ENCODE data around the gene KCTD20. TPM values are rescaled to one million over a fixed set of nuclear protein-coding genes. Genes with fewer than 3 reads are reported as not detected.
A peak's percentile ranks its signal among the peaks of the same experiment; 100 is the strongest.

KCTD20 gene
- total and polyA plus RNA-seq, 9 of the 15 experiments (the other 6 are each of a cell fraction or from before 2014, with no cell fraction given) = 28.9 to 160 (median 70.6) TPM

- TF ChIP-seq ETV1 (tag; conservative IDR thresholded peaks at IDR 0.05; ENCODE audit: low read depth) = 0 out of 2 replicates have a peak, but pooled peaks have one; percentile 3
- no peak for TF ChIP-seq BDP1 (IDR thresholded peaks at IDR 0.05; ENCODE audit: insufficient read depth, insufficient read length)
- 0 out of 2 replicates have a peak, but pooled peaks have one; percentile 22 for TF ChIP-seq ZNF384 (IDR thresholded peaks at IDR 0.05; ENCODE audit: low read depth, low read length)
- peak; percentile 89 for TF ChIP-seq CREB3L1 (IDR thresholded peaks at IDR 0.05; ENCODE audit: borderline replicate concordance, low read depth)
- no peak for TF ChIP-seq ZNF586 (CRISPR knock-in tag; conservative IDR thresholded peaks at IDR 0.05)
- 0 out of 2 replicates have a peak, but pooled peaks have one; percentile 69 for TF ChIP-seq NR4A1 (CRISPR knock-in tag; IDR thresholded peaks at IDR 0.05)
- TF ChIP-seq NR4A1 (tag; IDR thresholded peaks at IDR 0.05) = no peak; the same call in none of the 2 replicates
- no peak for TF ChIP-seq SMARCB1 (IDR thresholded peaks at IDR 0.05; ENCODE audit: insufficient read length, low read depth)
- TF ChIP-seq MXI1 (IDR thresholded peaks at IDR 0.05; ENCODE audit: low read depth, low read length) = no peak
- no peak for TF ChIP-seq KAT8 (IDR thresholded peaks at IDR 0.05; ENCODE audit: low read depth)
- peak; percentile 39; the same call in 1 of the 2 replicates for TF ChIP-seq BCOR (IDR thresholded peaks at IDR 0.05)
- no peak for TF ChIP-seq IRF2 (CRISPR knock-in tag; IDR thresholded peaks at IDR 0.05)
- no peak for TF ChIP-seq MIER1 (IDR thresholded peaks at IDR 0.05; ENCODE audit: low read depth)
- no peak for TF ChIP-seq ZKSCAN3 (CRISPR knock-in tag; IDR thresholded peaks at IDR 0.05)
- TF ChIP-seq HLTF (IDR thresholded peaks at IDR 0.05) = no peak
- no peak for TF ChIP-seq ZC3H8 (IDR thresholded peaks at IDR 0.05)
- TF ChIP-seq CBFA2T2 (conservative IDR thresholded peaks at IDR 0.05) = no peak
- 0 out of 2 replicates have a peak, but pooled peaks have one; percentile 52 for TF ChIP-seq ZBTB17 (CRISPR knock-in tag; IDR thresholded peaks at IDR 0.05)
- TF ChIP-seq, protein P1, sequence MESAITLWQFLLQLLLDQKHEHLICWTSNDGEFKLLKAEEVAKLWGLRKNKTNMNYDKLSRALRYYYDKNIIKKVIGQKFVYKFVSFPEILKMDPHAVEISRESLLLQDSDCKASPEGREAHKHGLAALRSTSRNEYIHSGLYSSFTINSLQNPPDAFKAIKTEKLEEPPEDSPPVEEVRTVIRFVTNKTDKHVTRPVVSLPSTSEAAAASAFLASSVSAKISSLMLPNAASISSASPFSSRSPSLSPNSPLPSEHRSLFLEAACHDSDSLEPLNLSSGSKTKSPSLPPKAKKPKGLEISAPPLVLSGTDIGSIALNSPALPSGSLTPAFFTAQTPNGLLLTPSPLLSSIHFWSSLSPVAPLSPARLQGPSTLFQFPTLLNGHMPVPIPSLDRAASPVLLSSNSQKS (CRISPR knock-in tag; IDR thresholded peaks at IDR 0.05) = no peak
- no peak for TF ChIP-seq SRSF9 (IDR thresholded peaks at IDR 0.05; ENCODE audit: borderline replicate concordance, low read depth, low read length)
- peak; percentile 49 for TF ChIP-seq GTF2B (IDR thresholded peaks at IDR 0.05; ENCODE audit: extremely low read depth, insufficient read length)
- TF ChIP-seq GABPB2 (CRISPR knock-in tag; conservative IDR thresholded peaks at IDR 0.05) = no peak
- TF ChIP-seq SMAD4 (CRISPR knock-in tag; conservative IDR thresholded peaks at IDR 0.05) = peak; percentile 97
- TF ChIP-seq, protein P2, sequence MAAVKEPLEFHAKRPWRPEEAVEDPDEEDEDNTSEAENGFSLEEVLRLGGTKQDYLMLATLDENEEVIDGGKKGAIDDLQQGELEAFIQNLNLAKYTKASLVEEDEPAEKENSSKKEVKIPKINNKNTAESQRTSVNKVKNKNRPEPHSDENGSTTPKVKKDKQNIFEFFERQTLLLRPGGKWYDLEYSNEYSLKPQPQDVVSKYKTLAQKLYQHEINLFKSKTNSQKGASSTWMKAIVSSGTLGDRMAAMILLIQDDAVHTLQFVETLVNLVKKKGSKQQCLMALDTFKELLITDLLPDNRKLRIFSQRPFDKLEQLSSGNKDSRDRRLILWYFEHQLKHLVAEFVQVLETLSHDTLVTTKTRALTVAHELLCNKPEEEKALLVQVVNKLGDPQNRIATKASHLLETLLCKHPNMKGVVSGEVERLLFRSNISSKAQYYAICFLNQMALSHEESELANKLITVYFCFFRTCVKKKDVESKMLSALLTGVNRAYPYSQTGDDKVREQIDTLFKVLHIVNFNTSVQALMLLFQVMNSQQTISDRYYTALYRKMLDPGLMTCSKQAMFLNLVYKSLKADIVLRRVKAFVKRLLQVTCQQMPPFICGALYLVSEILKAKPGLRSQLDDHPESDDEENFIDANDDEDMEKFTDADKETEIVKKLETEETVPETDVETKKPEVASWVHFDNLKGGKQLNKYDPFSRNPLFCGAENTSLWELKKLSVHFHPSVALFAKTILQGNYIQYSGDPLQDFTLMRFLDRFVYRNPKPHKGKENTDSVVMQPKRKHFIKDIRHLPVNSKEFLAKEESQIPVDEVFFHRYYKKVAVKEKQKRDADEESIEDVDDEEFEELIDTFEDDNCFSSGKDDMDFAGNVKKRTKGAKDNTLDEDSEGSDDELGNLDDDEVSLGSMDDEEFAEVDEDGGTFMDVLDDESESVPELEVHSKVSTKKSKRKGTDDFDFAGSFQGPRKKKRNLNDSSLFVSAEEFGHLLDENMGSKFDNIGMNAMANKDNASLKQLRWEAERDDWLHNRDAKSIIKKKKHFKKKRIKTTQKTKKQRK (IDR thresholded peaks at IDR 0.05; ENCODE audit: borderline replicate concordance, low read depth, low read length) = 0 out of 2 replicates have a peak, but pooled peaks have one; percentile 31
Observed at GRCh38 chr6:36442671-36443470, at the start of gene KCTD20, which contains the start of gene PXT1 (continued).
